ENCODE data around the gene TMUB1.

GRCh38 chr7:151060113-151060415 lies 23.2 kb downstream of the TMUB1 start:
- TF ChIP-seq CTCF (IDR thresholded peaks at IDR 0.05) (peak; percentile 22; the same call in 1 of the 2 replicates), ZFX (IDR thresholded peaks at IDR 0.05; ENCODE audit: borderline replicate concordance) (no peak)

Measured in 22Rv1 (cell line).